ENCODE data around the gene MCM9.

MCM9 gene

GRCh38 chr6:118860880-118861279, 74.1 kb downstream of the MCM9 start:
- Histone ChIP-seq H3K4me1 (ENCODE audit: control insufficient read depth, insufficient read depth, low read length) (no peaks in the 10 kb centered on the region), H3K27me3 (replicated peaks; ENCODE audit: control insufficient read depth, insufficient read depth, low read length) (no peaks in the 10 kb centered on the region), H3K9me3 (ENCODE audit: control insufficient read depth, low read length) (no peaks in the 10 kb centered on the region), H3K4me3 (ENCODE audit: low read length) (no peak overlapping the region), H3K9ac (ENCODE audit: low read length) (no peak overlapping the region), H3K36me3 (ENCODE audit: control insufficient read depth, insufficient read depth, low read length, severe bottlenecking) (no peaks in the 10 kb centered on the region)
- DNase-seq (ENCODE audit: low read depth), result no peak

DNA sequence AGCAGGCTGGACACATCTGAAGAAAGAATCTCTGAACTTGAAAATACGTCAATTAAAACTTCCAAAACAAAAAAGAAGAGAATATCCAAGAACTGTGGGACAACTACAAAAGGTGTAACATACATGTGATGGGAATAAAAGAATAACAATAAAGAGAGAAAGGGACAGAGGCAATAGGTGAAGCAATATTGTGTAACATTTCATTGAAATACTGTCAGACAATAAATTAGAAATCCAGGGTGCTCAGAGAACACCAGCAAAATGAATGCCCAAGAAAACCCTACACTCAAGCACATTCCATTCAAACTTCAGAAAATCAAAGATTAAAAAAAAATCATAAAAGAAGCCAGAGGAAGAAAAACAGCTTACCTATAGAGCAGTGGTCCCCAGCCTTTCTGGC, 74.6 kb downstream of the MCM9 start:
- Histone ChIP-seq H3K4me3 (ENCODE audit: low read length) (no peak overlapping the region), H3K36me3 (ENCODE audit: control insufficient read depth, insufficient read depth, low read length, severe bottlenecking) (no peaks in the 10 kb centered on the region), H3K27me3 (replicated peaks; ENCODE audit: control insufficient read depth, insufficient read depth, low read length) (no peaks in the 10 kb centered on the region), H3K9ac (ENCODE audit: low read length) (no peak overlapping the region), H3K9me3 (ENCODE audit: control insufficient read depth, low read length) (no peaks in the 10 kb centered on the region), H3K4me1 (ENCODE audit: control insufficient read depth, insufficient read depth, low read length) (no peaks in the 10 kb centered on the region)
- no peak for DNase-seq (ENCODE audit: low read depth)

- Histone ChIP-seq H3K9me3 (ENCODE audit: control insufficient read depth, low read length) (no peaks in the 10 kb centered on the region), H3K36me3 (ENCODE audit: control insufficient read depth, insufficient read depth, low read length, severe bottlenecking) (no peaks in the 10 kb centered on the region), H3K9ac (ENCODE audit: low read length) (no peak overlapping the region), H3K27me3 (replicated peaks; ENCODE audit: control insufficient read depth, insufficient read depth, low read length) (no peaks in the 10 kb centered on the region), H3K4me3 (ENCODE audit: low read length) (no peak overlapping the region), H3K4me1 (ENCODE audit: control insufficient read depth, insufficient read depth, low read length) (no peaks in the 10 kb centered on the region)
- no peak for DNase-seq (ENCODE audit: low read depth)
Observed at GRCh38 chr6:118859517-118860064, 75.4 kb downstream of the MCM9 start.

GRCh38 chr6:118856301-118856700, 78.7 kb downstream of the MCM9 start:
- no peak for DNase-seq (ENCODE audit: low read depth)
- H3K9me3 ChIP-seq (ENCODE audit: control insufficient read depth, low read length), result no peaks in the 10 kb centered on the region
- H3K4me1 ChIP-seq (ENCODE audit: control insufficient read depth, insufficient read depth, low read length), result no peaks in the 10 kb centered on the region
- no peak overlapping the region for H3K4me3 ChIP-seq (ENCODE audit: low read length)
- no peak overlapping the region for H3K9ac ChIP-seq (ENCODE audit: low read length)
- no peaks in the 10 kb centered on the region for H3K36me3 ChIP-seq (ENCODE audit: control insufficient read depth, insufficient read depth, low read length, severe bottlenecking)
- H3K27me3 ChIP-seq (replicated peaks; ENCODE audit: control insufficient read depth, insufficient read depth, low read length), result no peaks in the 10 kb centered on the region

DNA sequence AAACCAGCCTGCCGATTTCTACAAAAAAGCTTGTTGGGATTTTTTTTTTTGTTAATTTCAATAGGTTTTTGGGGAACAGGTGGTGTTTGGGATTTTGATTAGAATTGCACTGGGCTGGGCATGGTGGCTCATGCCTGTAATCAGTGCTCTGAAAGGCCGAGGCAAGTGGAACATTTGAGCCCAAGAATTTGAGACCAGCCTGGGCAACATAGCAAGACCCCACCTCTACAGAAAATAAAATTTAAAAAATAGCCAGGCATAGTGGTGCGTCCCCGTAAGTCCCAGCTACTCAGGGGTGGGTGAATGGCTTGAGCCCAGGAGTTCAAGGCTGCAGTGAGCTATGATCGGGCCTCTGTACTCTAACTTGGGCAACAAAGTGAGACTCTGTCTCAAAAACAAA, 81.6 kb downstream of the MCM9 start:
- no peak overlapping the region for H3K9ac ChIP-seq (ENCODE audit: low read length)
- H3K4me3 ChIP-seq (ENCODE audit: low read length), result no peak overlapping the region
- no peaks in the 10 kb centered on the region for H3K9me3 ChIP-seq (ENCODE audit: control insufficient read depth, low read length)
- H3K36me3 ChIP-seq (ENCODE audit: control insufficient read depth, insufficient read depth, low read length, severe bottlenecking), result no peaks in the 10 kb centered on the region
- no peak for DNase-seq (ENCODE audit: low read depth)
- no peaks in the 10 kb centered on the region for H3K4me1 ChIP-seq (ENCODE audit: control insufficient read depth, insufficient read depth, low read length)
- no peaks in the 10 kb centered on the region for H3K27me3 ChIP-seq (replicated peaks; ENCODE audit: control insufficient read depth, insufficient read depth, low read length)

DNA sequence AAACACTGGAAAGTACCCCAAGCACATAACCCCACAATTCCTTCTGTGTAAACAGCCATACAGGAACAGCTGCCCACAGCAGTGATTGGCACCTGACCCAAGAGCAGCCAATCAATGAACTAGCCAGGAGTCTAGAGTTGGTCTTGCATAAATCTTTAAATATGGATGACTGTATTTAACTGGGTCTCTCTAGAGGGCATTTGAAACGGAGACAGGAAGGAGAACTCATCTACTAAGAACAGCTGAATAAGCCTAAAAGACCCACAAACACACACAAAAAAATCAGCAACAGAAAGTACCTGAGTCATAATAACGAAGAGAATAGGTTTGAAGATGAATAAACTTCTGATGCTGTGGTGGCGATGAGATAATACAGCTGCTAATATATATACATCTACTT, 90.0 kb downstream of the MCM9 start:
- peaks cover 7% of the 10 kb centered on the region for H3K4me1 ChIP-seq (ENCODE audit: control insufficient read depth, insufficient read depth, low read length)
- H3K4me3 ChIP-seq (ENCODE audit: low read length), result no peak overlapping the region
- no peaks in the 10 kb centered on the region for H3K36me3 ChIP-seq (ENCODE audit: control insufficient read depth, insufficient read depth, low read length, severe bottlenecking)
- DNase-seq (ENCODE audit: low read depth), result no peak
- H3K9ac ChIP-seq (ENCODE audit: low read length), result no peak overlapping the region
- H3K9me3 ChIP-seq (ENCODE audit: control insufficient read depth, low read length), result no peaks in the 10 kb centered on the region
- no peaks in the 10 kb centered on the region for H3K27me3 ChIP-seq (replicated peaks; ENCODE audit: control insufficient read depth, insufficient read depth, low read length)

DNA sequence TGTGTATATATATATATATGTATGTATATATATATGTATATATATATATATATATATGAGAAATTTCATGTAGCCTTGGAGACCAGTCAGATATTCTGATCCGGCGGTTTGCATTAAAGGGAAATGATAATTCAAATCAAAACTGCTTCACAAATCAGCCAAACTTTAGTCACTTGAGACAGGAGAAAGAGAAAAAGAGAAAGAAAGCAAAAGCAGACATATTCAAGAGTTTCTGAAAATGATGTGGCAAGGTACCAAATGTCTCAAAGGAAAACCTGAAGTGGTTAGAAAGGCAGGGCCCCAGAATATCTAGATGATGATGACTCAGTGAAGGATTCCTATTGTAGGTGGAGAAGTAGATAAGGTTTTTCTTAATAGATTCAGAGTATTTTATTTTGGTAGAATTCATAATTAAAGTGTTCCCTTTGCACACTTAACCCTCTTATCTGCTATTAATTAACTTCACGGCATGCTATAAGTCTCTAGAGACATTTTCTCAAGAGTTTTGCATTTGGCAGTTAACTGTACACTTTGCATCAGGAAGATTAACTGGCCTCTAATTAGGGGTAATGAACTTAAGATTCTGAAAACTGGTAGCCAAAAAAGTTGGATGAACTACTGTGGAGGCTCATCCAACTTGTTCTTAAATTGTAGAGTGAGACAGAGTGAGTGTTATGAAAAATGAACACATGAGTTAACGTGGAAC, 91.1 kb downstream of the MCM9 start:
- Histone ChIP-seq H3K9me3 (ENCODE audit: control insufficient read depth, low read length) (no peaks in the 10 kb centered on the region), H3K4me1 (ENCODE audit: control insufficient read depth, insufficient read depth, low read length) (peaks cover 7% of the 10 kb centered on the region), H3K4me3 (ENCODE audit: low read length) (peak overlapping the region; percentile 27), H3K27me3 (replicated peaks; ENCODE audit: control insufficient read depth, insufficient read depth, low read length) (no peaks in the 10 kb centered on the region), H3K36me3 (ENCODE audit: control insufficient read depth, insufficient read depth, low read length, severe bottlenecking) (no peaks in the 10 kb centered on the region), H3K9ac (ENCODE audit: low read length) (no peak overlapping the region)
- no peak for DNase-seq (ENCODE audit: low read depth)

- no peak for DNase-seq (ENCODE audit: low read depth)
- peaks cover 33% of the 10 kb centered on the region for H3K36me3 ChIP-seq (ENCODE audit: control insufficient read depth, insufficient read depth, low read length, severe bottlenecking)
- H3K4me1 ChIP-seq (ENCODE audit: control insufficient read depth, insufficient read depth, low read length), result no peaks in the 10 kb centered on the region
- no peaks in the 10 kb centered on the region for H3K9me3 ChIP-seq (ENCODE audit: control insufficient read depth, low read length)
- no peak overlapping the region for H3K9ac ChIP-seq (ENCODE audit: low read length)
- H3K4me3 ChIP-seq (ENCODE audit: low read length), result no peak overlapping the region
- no peaks in the 10 kb centered on the region for H3K27me3 ChIP-seq (replicated peaks; ENCODE audit: control insufficient read depth, insufficient read depth, low read length)
Observed at GRCh38 chr6:118830691-118831090, 104.3 kb downstream of the MCM9 start.

DNA sequence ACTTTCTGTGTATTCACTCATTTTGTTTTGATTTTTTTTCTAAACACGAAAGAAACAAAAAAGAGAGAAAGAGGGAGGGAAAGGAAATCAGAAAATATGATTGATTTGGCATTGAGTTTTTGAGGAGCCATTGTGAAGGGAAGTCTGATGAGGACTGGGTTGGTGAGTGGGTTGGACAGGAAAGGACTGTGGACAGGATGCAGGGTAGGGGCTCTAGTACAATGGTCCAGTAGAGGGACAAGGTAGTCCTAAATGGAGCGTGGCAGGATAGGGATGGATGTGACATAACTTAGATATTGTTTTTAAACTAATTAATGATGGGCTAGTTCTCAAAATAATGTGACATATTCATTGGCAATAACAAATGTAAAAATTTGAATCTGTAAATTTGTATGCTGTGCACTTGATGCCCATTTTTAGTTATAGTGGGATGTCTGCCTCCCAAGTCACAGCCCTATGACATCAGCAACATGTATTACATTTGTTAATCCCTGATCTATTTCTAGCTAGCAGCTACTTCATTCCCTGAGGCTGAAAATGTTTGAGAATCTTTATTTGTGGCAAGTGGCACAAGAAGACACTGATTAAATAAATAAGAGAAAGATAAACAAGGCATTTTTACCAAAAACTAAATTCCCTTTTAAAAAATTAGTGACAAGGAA, 105.0 kb downstream of the MCM9 start:
- no peaks in the 10 kb centered on the region for H3K9me3 ChIP-seq (ENCODE audit: control insufficient read depth, low read length)
- DNase-seq (ENCODE audit: low read depth), result no peak
- H3K27me3 ChIP-seq (replicated peaks; ENCODE audit: control insufficient read depth, insufficient read depth, low read length), result no peaks in the 10 kb centered on the region
- no peak overlapping the region for H3K4me3 ChIP-seq (ENCODE audit: low read length)
- H3K4me1 ChIP-seq (ENCODE audit: control insufficient read depth, insufficient read depth, low read length), result no peaks in the 10 kb centered on the region
- H3K9ac ChIP-seq (ENCODE audit: low read length), result no peak overlapping the region
- H3K36me3 ChIP-seq (ENCODE audit: control insufficient read depth, insufficient read depth, low read length, severe bottlenecking), result peaks cover 40% of the 10 kb centered on the region

GRCh38 chr6:118826096-118826495, 108.9 kb downstream of the MCM9 start:
- peaks cover 48% of the 10 kb centered on the region for H3K36me3 ChIP-seq (ENCODE audit: control insufficient read depth, insufficient read depth, low read length, severe bottlenecking)
- no peak for DNase-seq (ENCODE audit: low read depth)
- H3K4me3 ChIP-seq (ENCODE audit: low read length), result no peak overlapping the region

GRCh38 chr6:118825661-118826060, 109.3 kb downstream of the MCM9 start:
- Histone ChIP-seq H3K9ac (ENCODE audit: low read length) (no peak overlapping the region), H3K36me3 (ENCODE audit: control insufficient read depth, insufficient read depth, low read length, severe bottlenecking) (peaks cover 48% of the 10 kb centered on the region), H3K9me3 (ENCODE audit: control insufficient read depth, low read length) (no peaks in the 10 kb centered on the region), H3K4me1 (ENCODE audit: control insufficient read depth, insufficient read depth, low read length) (no peaks in the 10 kb centered on the region), H3K4me3 (ENCODE audit: low read length) (no peak overlapping the region), H3K27me3 (replicated peaks; ENCODE audit: control insufficient read depth, insufficient read depth, low read length) (no peaks in the 10 kb centered on the region)
- no peak for DNase-seq (ENCODE audit: low read depth)

More at GRCh38 chr6:118826096-118826495, 108.9 kb downstream of the MCM9 start:
- Histone ChIP-seq H3K4me1 (ENCODE audit: control insufficient read depth, insufficient read depth, low read length) (no peaks in the 10 kb centered on the region), H3K27me3 (replicated peaks; ENCODE audit: control insufficient read depth, insufficient read depth, low read length) (no peaks in the 10 kb centered on the region), H3K9me3 (ENCODE audit: control insufficient read depth, low read length) (no peaks in the 10 kb centered on the region), H3K9ac (ENCODE audit: low read length) (no peak overlapping the region)

Measured in adipocyte (in vitro differentiated cells).